ENCODE results near the gene RDM1. TPM values are rescaled to one million over a fixed set of nuclear protein-coding genes. Genes with fewer than 3 reads are reported as not detected.

The RDM1 gene
- polyA plus RNA-seq, 1 of the 3 experiments (the other 2 are of a cell fraction): 1.8 TPM

GRCh38 chr17:35893751-35894150, 36.8 kb downstream of the RDM1 start (continued):
- TF ChIP-seq FOSL2 (IDR thresholded peaks at IDR 0.05; ENCODE audit: borderline replicate concordance, low read depth) (no peak), TCF12 (IDR thresholded peaks at IDR 0.05) (no peak)

DNA sequence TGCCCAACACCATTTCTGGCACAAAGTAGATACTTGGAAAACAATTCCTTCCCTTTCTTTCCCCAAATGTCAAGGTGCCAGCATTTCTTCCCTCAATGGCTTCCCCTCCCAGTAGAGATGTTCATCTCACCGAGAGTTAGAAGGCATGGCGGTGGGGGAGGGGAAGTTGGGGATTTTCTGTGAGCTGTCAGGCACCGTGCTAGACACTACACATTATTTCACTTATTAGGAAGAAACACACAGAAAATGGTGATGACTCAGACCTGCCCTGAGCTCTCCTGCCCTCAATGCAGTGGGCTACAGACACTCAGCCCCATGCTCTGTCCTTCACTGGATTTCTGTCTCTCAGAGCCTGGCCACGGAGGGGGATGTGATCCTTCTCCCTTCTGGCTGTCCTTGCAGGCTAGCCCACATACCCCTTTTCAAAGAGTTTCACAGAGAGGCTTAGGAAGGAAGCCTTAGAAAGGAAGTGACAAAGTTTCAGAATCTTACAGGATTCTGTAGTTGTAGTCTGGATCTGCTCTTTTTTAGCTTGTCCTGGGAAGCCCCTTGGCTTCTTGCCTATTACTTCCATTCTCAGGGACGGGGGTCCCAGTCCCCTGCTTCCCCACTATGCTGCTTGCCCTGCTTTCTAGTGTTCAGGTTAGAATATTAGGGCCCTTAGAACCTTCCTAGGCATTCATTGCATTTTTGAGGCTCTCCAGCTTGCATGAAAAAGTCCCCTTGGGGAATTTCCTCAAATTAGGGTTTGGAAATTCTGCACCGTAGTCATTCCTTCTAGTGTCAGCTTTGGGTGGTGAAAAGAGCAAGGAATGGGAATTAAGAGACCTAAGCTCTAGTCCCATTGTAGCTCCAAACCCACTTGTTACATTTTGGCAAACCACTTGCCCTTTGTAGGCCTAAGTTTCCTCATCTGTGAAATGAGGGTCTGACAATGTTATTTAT, 38.2 kb downstream of the RDM1 start:
- Histone ChIP-seq H3F3A (replicated peaks; ENCODE audit: insufficient read depth) (no peaks in the 10 kb centered on the region), H3K4me3 (ENCODE audit: low read depth in 2 of 2, low read length in 1 of 2) (no peak overlapping the region), H3K27ac (ENCODE audit: low read depth in 2 of 2, low read length in 1 of 2) (no peak overlapping the region), H2AFZ (ENCODE audit: low read depth) (no peak overlapping the region), H3K4me2 (no peak overlapping the region), H3K4me1 (ENCODE audit: control insufficient read depth in 1 of 2, insufficient read depth in 2 of 2, low read depth in 1 of 2, low read length in 1 of 2) (peaks cover 4 to 8% of the 10 kb centered on the region in 2 experiments; a peak in 2 of 4 replicates), H3K9me2 (no peaks in the 10 kb centered on the region), H3K9ac (no peak overlapping the region), H3K36me3 (replicated peaks in 1 of 2; ENCODE audit: control insufficient read depth in 1 of 2, insufficient read depth in 2 of 2, low read length in 1 of 2) (no peaks in the 10 kb centered on the region), H4K20me1 (ENCODE audit: insufficient read depth) (no peaks in the 10 kb centered on the region), H3K9me3 (no peaks in the 10 kb centered on the region), H3K79me2 (ENCODE audit: insufficient read depth) (no peaks in the 10 kb centered on the region), H3K27me3 (ENCODE audit: insufficient read depth) (no peaks in the 10 kb centered on the region)
- 53% methylated on average over 6 of the region's 6 CpGs for WGBS (ENCODE audit: low lambda C conversion rate)
- TF ChIP-seq JUND (IDR thresholded peaks at IDR 0.05): no peak
- CTCF ChIA-PET: interaction anchor here (0.7 kb wide), 2 partner anchors 44 to 1531 kb away, joined by 3 read pairs; no protein-coding TSS in a partner anchor
- POLR2A ChIA-PET: no interaction called here
- no peak for DNase-seq

- Histone ChIP-seq H3F3A (replicated peaks; ENCODE audit: insufficient read depth) (no peaks in the 10 kb centered on the region), H3K9me3 (no peaks in the 10 kb centered on the region), H4K20me1 (ENCODE audit: insufficient read depth) (no peaks in the 10 kb centered on the region), H3K27me3 (ENCODE audit: insufficient read depth) (no peaks in the 10 kb centered on the region), H3K4me2 (no peak overlapping the region), H3K9me2 (no peaks in the 10 kb centered on the region), H3K9ac (no peak overlapping the region), H3K4me1 (ENCODE audit: control insufficient read depth in 1 of 2, insufficient read depth in 2 of 2, low read depth in 1 of 2, low read length in 1 of 2) (peaks cover 4 to 8% of the 10 kb centered on the region in 2 experiments; a peak in 2 of 4 replicates), H3K36me3 (replicated peaks in 1 of 2; ENCODE audit: control insufficient read depth in 1 of 2, insufficient read depth in 2 of 2, low read length in 1 of 2) (no peaks in the 10 kb centered on the region), H3K79me2 (ENCODE audit: insufficient read depth) (no peaks in the 10 kb centered on the region), H3K27ac (ENCODE audit: low read depth in 2 of 2, low read length in 1 of 2) (no peak overlapping the region), H3K4me3 (ENCODE audit: low read depth in 2 of 2, low read length in 1 of 2) (no peak overlapping the region), H2AFZ (ENCODE audit: low read depth) (no peak overlapping the region)
- DNase-seq: no peak
- WGBS (ENCODE audit: low lambda C conversion rate): 86% methylated on average over 4 of the region's 4 CpGs
- no peak for TF ChIP-seq TEAD4 (IDR thresholded peaks at IDR 0.05; ENCODE audit: borderline replicate concordance, insufficient read depth)
- TF ChIP-seq USF1 (IDR thresholded peaks at IDR 0.05; ENCODE audit: borderline replicate concordance, low read depth): no peak
- TF ChIP-seq YY1 (IDR thresholded peaks at IDR 0.05; ENCODE audit: low read depth): no peak
- no peak for TF ChIP-seq FOXM1 (IDR thresholded peaks at IDR 0.05; ENCODE audit: low read depth)
- TF ChIP-seq FOSL2 (IDR thresholded peaks at IDR 0.05; ENCODE audit: borderline replicate concordance, low read depth): no peak
- no peak for TF ChIP-seq GATA2 (CRISPR knock-in tag; IDR thresholded peaks at IDR 0.05)
- no peak for TF ChIP-seq MEF2A (IDR thresholded peaks at IDR 0.05; ENCODE audit: borderline replicate concordance, low read depth)
- no peak for TF ChIP-seq REST (IDR thresholded peaks at IDR 0.05; ENCODE audit: low read depth, low read length)
- TF ChIP-seq JUND (IDR thresholded peaks at IDR 0.05): no peak
- TF ChIP-seq TAF1 (IDR thresholded peaks at IDR 0.05; ENCODE audit: borderline replicate concordance, low read depth, low read length): no peak
- no peak for TF ChIP-seq GABPA (IDR thresholded peaks at IDR 0.05; ENCODE audit: low read depth)
- no peak for TF ChIP-seq RFX5 (IDR thresholded peaks at IDR 0.05; ENCODE audit: low read length)
- TF ChIP-seq SIN3A (IDR thresholded peaks at IDR 0.05; ENCODE audit: borderline replicate concordance, low read depth, low read length): no peak
- ChIA-PET CTCF (interaction anchor here (0.8 kb wide), 1 partner anchor 75 kb away, joined by 5 read pairs; no protein-coding TSS in a partner anchor), POLR2A (no interaction called here)
Measured at GRCh38 chr17:35891269-35891668, 39.3 kb downstream of the RDM1 start.
